ENCODE measurements around the gene TCF3.
A peak's percentile ranks its signal among the peaks of the same experiment; 100 is the strongest.
"Not testable (repeated sequence)": the region's sequence is repeated elsewhere in the genome, so short reads cannot be mapped to it uniquely, and the experiment has no call there.

TCF3 gene

GRCh38 chr19:1652471-1653299 lies at the start of gene TCF3:
TCF3 (minus strand) TSS chr19:1652615; CDS start chr19:1650248, 2,367 bp downstream.
- Histone ChIP-seq H3K4me1 (ENCODE audit: insufficient read depth, insufficient read length) (peaks cover 33% of the 10 kb centered on the region), H3K27me3 (ENCODE audit: insufficient read depth, insufficient read length) (no peaks in the 10 kb centered on the region), H3K9me3 (ENCODE audit: insufficient read depth, low read length) (peaks cover 14% of the 10 kb centered on the region; the same call in 1 of the 2 replicates), H3K4me3 (ENCODE audit: insufficient read length, low read depth) (peak within 1 kb of the TSS; percentile 78), H3K9ac (ENCODE audit: insufficient read length, low read depth) (peak within 1 kb of the TSS; percentile 98), H3K36me3 (ENCODE audit: insufficient read depth, insufficient read length, low read length) (peaks cover 27% of the 10 kb centered on the region)
- peak; percentile 97 for DNase-seq (ENCODE audit: low read depth, low spot score)
- TF ChIP-seq YY1 (IDR thresholded peaks at IDR 0.05; ENCODE audit: insufficient read depth, insufficient read length) (no peak), ZNF274 (IDR thresholded peaks at IDR 0.05; ENCODE audit: low read depth, low read length) (no peak), SUZ12 (IDR thresholded peaks at IDR 0.05; ENCODE audit: extremely low read depth, insufficient read depth, insufficient read length) (no peak)

- DNase-seq (ENCODE audit: low read depth, low spot score) = no peak
- Histone ChIP-seq H3K4me1 (ENCODE audit: insufficient read depth, insufficient read length) (no peaks in the 10 kb centered on the region), H3K36me3 (ENCODE audit: insufficient read depth, insufficient read length, low read length) (no peaks in the 10 kb centered on the region), H3K9me3 (ENCODE audit: insufficient read depth, low read length) (peaks cover 7% of the 10 kb centered on the region; the same call in 1 of the 2 replicates), H3K4me3 (ENCODE audit: insufficient read length, low read depth) (no peak overlapping the region), H3K27me3 (ENCODE audit: insufficient read depth, insufficient read length) (peaks cover 15% of the 10 kb centered on the region), H3K9ac (ENCODE audit: insufficient read length, low read depth) (no peak overlapping the region)
- TF ChIP-seq SUZ12 (IDR thresholded peaks at IDR 0.05; ENCODE audit: extremely low read depth, insufficient read depth, insufficient read length) (no peak), ZNF274 (IDR thresholded peaks at IDR 0.05; ENCODE audit: low read depth, low read length) (no peak), YY1 (IDR thresholded peaks at IDR 0.05; ENCODE audit: insufficient read depth, insufficient read length) (no peak)
Observed at GRCh38 chr19:1700733-1701663, 48.6 kb upstream of the TCF3 start.

GRCh38 chr19:1699998-1700732 lies 47.8 kb upstream of the TCF3 start:
- Histone ChIP-seq H3K4me1 (ENCODE audit: insufficient read depth, insufficient read length) (no peaks in the 10 kb centered on the region), H3K9ac (ENCODE audit: insufficient read length, low read depth) (no peak overlapping the region), H3K9me3 (ENCODE audit: insufficient read depth, low read length) (peaks cover 15% of the 10 kb centered on the region), H3K27me3 (ENCODE audit: insufficient read depth, insufficient read length) (peaks cover 12% of the 10 kb centered on the region), H3K36me3 (ENCODE audit: insufficient read depth, insufficient read length, low read length) (no peaks in the 10 kb centered on the region), H3K4me3 (ENCODE audit: insufficient read length, low read depth) (no peak overlapping the region)
- no peak for TF ChIP-seq ZNF274 (IDR thresholded peaks at IDR 0.05; ENCODE audit: low read depth, low read length)
- TF ChIP-seq YY1 (IDR thresholded peaks at IDR 0.05; ENCODE audit: insufficient read depth, insufficient read length) = no peak
- TF ChIP-seq SUZ12 (IDR thresholded peaks at IDR 0.05; ENCODE audit: extremely low read depth, insufficient read depth, insufficient read length) = no peak
- DNase-seq (ENCODE audit: low read depth, low spot score) = no peak

- Histone ChIP-seq H3K4me1 (ENCODE audit: insufficient read depth, insufficient read length) (no peaks in the 10 kb centered on the region), H3K9ac (ENCODE audit: insufficient read length, low read depth) (no peak overlapping the region), H3K9me3 (ENCODE audit: insufficient read depth, low read length) (peaks cover 23% of the 10 kb centered on the region), H3K36me3 (ENCODE audit: insufficient read depth, insufficient read length, low read length) (no peaks in the 10 kb centered on the region), H3K27me3 (ENCODE audit: insufficient read depth, insufficient read length) (peaks cover 11% of the 10 kb centered on the region), H3K4me3 (ENCODE audit: insufficient read length, low read depth) (no peak overlapping the region)
- TF ChIP-seq SUZ12 (IDR thresholded peaks at IDR 0.05; ENCODE audit: extremely low read depth, insufficient read depth, insufficient read length) (no peak), ZNF274 (IDR thresholded peaks at IDR 0.05; ENCODE audit: low read depth, low read length) (no peak), YY1 (IDR thresholded peaks at IDR 0.05; ENCODE audit: insufficient read depth, insufficient read length) (no peak)
- DNase-seq (ENCODE audit: low read depth, low spot score) = no peak
Observed at GRCh38 chr19:1699386-1699785, 47.0 kb upstream of the TCF3 start.

GRCh38 chr19:1698636-1699035 lies 46.2 kb upstream of the TCF3 start:
- peaks cover 9% of the 10 kb centered on the region for H3K27me3 ChIP-seq (ENCODE audit: insufficient read depth, insufficient read length)

GRCh38 chr19:1695481-1695880 lies 43.1 kb upstream of the TCF3 start:
- not testable (repeated sequence) for H3K4me3 ChIP-seq (ENCODE audit: insufficient read length, low read depth); H3K4me1 ChIP-seq (ENCODE audit: insufficient read depth, insufficient read length); H3K36me3 ChIP-seq (ENCODE audit: insufficient read depth, insufficient read length, low read length); H3K9ac ChIP-seq (ENCODE audit: insufficient read length, low read depth); DNase-seq (ENCODE audit: low read depth, low spot score)
- peaks cover 16% of the 10 kb centered on the region for H3K27me3 ChIP-seq (ENCODE audit: insufficient read depth, insufficient read length)
- peaks cover 24% of the 10 kb centered on the region for H3K9me3 ChIP-seq (ENCODE audit: insufficient read depth, low read length)

More at GRCh38 chr19:1698636-1699035, 46.2 kb upstream of the TCF3 start:
- Histone ChIP-seq H3K4me3 (ENCODE audit: insufficient read length, low read depth) (no peak overlapping the region), H3K36me3 (ENCODE audit: insufficient read depth, insufficient read length, low read length) (no peaks in the 10 kb centered on the region), H3K9ac (ENCODE audit: insufficient read length, low read depth) (no peak overlapping the region), H3K9me3 (ENCODE audit: insufficient read depth, low read length) (peaks cover 24% of the 10 kb centered on the region), H3K4me1 (ENCODE audit: insufficient read depth, insufficient read length) (no peaks in the 10 kb centered on the region)
- no peak for DNase-seq (ENCODE audit: low read depth, low spot score)
- TF ChIP-seq YY1 (IDR thresholded peaks at IDR 0.05; ENCODE audit: insufficient read depth, insufficient read length) = no peak
- TF ChIP-seq SUZ12 (IDR thresholded peaks at IDR 0.05; ENCODE audit: extremely low read depth, insufficient read depth, insufficient read length) = no peak
- no peak for TF ChIP-seq ZNF274 (IDR thresholded peaks at IDR 0.05; ENCODE audit: low read depth, low read length)
